HepG2 (cell line): ENCODE results near the gene MADCAM1. TPM values are rescaled to one million over a fixed set of nuclear protein-coding genes. Genes with fewer than 3 reads are reported as not detected.
A peak's percentile ranks its signal among the peaks of the same experiment; 100 is the strongest.

Experiments
- ATAC-seq: fragments of 200-7000 bp; cut with Tn5 transposase; 3 replicates; pipeline ENCODE4 v1.9.1; 2020; ENCODE audit warnings: mild to moderate bottlenecking, moderate library complexity
- BruUV-seq: library from RNA; stranded (reverse); fragments of 400-500 nt; replicated peaks from 2 replicates; lab custom pipeline; 2021; lab: Mats Ljungman, UMichigan
- CTCF ChIA-PET: fragments of 300-600 bp; formaldehyde crosslinking; extraction: SDS; loops from one replicate; lab custom pipeline; 2021; ENCODE audit warnings: low total read pairs, inconsistent platforms, low intra/inter-chr PET ratio; lab: Yijun Ruan, JAX
- POLR2A ChIA-PET: fragments of 350-600 bp; sonication (Branson Sonifier 250); formaldehyde crosslinking; loops from one replicate; lab custom pipeline; 2020; ENCODE audit warnings: antibody characterized with exemption, inconsistent platforms; lab: Yijun Ruan, JAX
- DNase-seq: peaks from one replicate; pipeline ENCODE4 v3.0.0-alpha.2; 2015; ENCODE audit warnings: low spot score
- FAIRE-seq: peaks from 3 replicates; lab custom pipeline; 2011; peaks lifted over from hg19 to GRCh38; lab: Jason Lieb, UNC
- H2AFZ ChIP-seq: one replicate; pipeline ENCODE4 v1.6.1; 2011; ENCODE audit warnings: low read length, inconsistent platforms
- H3K27ac ChIP-seq: fragments of 300-600 bp; 3 replicates; pipeline ENCODE4 v1.8.0; 2011; ENCODE audit warnings: mixed run types, mild to moderate bottlenecking, mixed read lengths, low read length, inconsistent platforms; ENCODE audit not compliant: insufficient read depth; ENCODE audit errors: extremely low read length
- H3K27me3 ChIP-seq, 2 experiments: fragments of 200-600 bp in 1 of 2; 2 replicates in 1 of 2; 3 replicates in 1 of 2; pipeline versions ENCODE4 v1.6.0 to v1.8.0; 2011; ENCODE audit warnings: low read length in 2 of 2, mild to moderate bottlenecking in 2 of 2, moderate library complexity in 2 of 2, inconsistent platforms in 1 of 2; ENCODE audit not compliant: insufficient read depth in 2 of 2, control insufficient read depth in 1 of 2
- H3K36me3 ChIP-seq, 2 experiments: fragments of 200-600 bp in 1 of 2; replicated peaks in 1 of 2; 2 replicates in 1 of 2; 3 replicates in 1 of 2; pipeline versions ENCODE4 v1.5.1 to v1.8.0; 2011; ENCODE audit warnings: low read length in 2 of 2, inconsistent platforms in 1 of 2; ENCODE audit not compliant: insufficient read depth in 2 of 2, control insufficient read depth in 1 of 2
- H3K4me1 ChIP-seq: 2 replicates; pipeline ENCODE4 v1.5.1; 2012; ENCODE audit warnings: low read length, inconsistent platforms; ENCODE audit not compliant: insufficient read depth
- H3K4me2 ChIP-seq: 2 replicates; pipeline ENCODE4 v1.6.0; 2011; ENCODE audit warnings: low read depth, low read length, inconsistent platforms
- H3K4me3 ChIP-seq, 3 experiments: fragments of 200-600 bp in 1 of 3; sonication (generic), shearing (Covaris generic) in 1 of 3; replicated peaks in 1 of 3; 2 replicates each; pipeline ENCODE4 v1.5.1; 2011 to 2016; ENCODE audit warnings: low read length in 3 of 3, inconsistent platforms in 2 of 3, low read depth in 2 of 3, mild to moderate bottlenecking in 2 of 3, control low read depth in 1 of 3, mixed read lengths in 1 of 3; ENCODE audit not compliant: insufficient read depth in 1 of 3
- H3K79me2 ChIP-seq: one replicate; pipeline ENCODE4 v1.6.1; 2011; ENCODE audit warnings: low read length, inconsistent platforms; ENCODE audit not compliant: insufficient read depth
- H3K9ac ChIP-seq: 2 replicates; pipeline ENCODE4 v1.6.0; 2011; ENCODE audit warnings: mild to moderate bottlenecking, low read depth, low read length, inconsistent platforms; ENCODE audit not compliant: insufficient read depth
- H3K9me3 ChIP-seq: 2 replicates; pipeline ENCODE4 v1.5.1; 2012; ENCODE audit warnings: mild to moderate bottlenecking, low read length
- H4K20me1 ChIP-seq: 2 replicates; pipeline ENCODE4 v1.6.0; 2011; ENCODE audit warnings: inconsistent platforms, mild to moderate bottlenecking, low read length, moderate library complexity; ENCODE audit not compliant: insufficient read depth
- EZH2 ChIP-seq: conservative IDR thresholded peaks from 2 replicates; pipeline ENCODE4 v1.6.1; 2012; ENCODE audit warnings: mild to moderate bottlenecking, low read depth, low read length, moderate library complexity
- HIVEP1 ChIP-seq: sonication (generic); formaldehyde crosslinking; IDR thresholded peaks from 2 replicates; pipeline ENCODE4 v1.4.0; 2020; ENCODE audit warnings: mild to moderate bottlenecking, missing genetic modification reagents
- KAT7 ChIP-seq: IDR thresholded peaks from 2 replicates; pipeline ENCODE4 v1.6.1; 2018; ENCODE audit warnings: borderline replicate concordance, missing compliant biosample characterization
- KLF6 ChIP-seq: IDR thresholded peaks from 2 replicates; pipeline ENCODE4 v1.8.0; 2016; ENCODE audit warnings: missing biosample characterization, missing genetic modification reagents
- MATR3 ChIP-seq: sonication (generic); formaldehyde crosslinking; IDR thresholded peaks from 2 replicates; pipeline ENCODE4 v1.4.0; 2020; ENCODE audit warnings: missing genetic modification reagents
- POLR2AphosphoS5 ChIP-seq: IDR thresholded peaks from 2 replicates; pipeline ENCODE4 v1.6.1; 2012; ENCODE audit warnings: low read depth, low read length
- RBFOX2 ChIP-seq: fragments of 200-400 bp; formaldehyde crosslinking; IDR thresholded peaks from 2 replicates; pipeline ENCODE4 v1.6.1; 2017; ENCODE audit warnings: low read depth, mild to moderate bottlenecking, low read length
- SIN3B ChIP-seq: fragments of 150-350 bp; IDR thresholded peaks from 2 replicates; pipeline ENCODE4 v1.6.1; 2014; ENCODE audit warnings: low read length
- SRSF4 ChIP-seq: fragments of 200-400 bp; formaldehyde crosslinking; IDR thresholded peaks from one replicate; pipeline ENCODE4 v1.6.1; 2018; ENCODE audit warnings: mild to moderate bottlenecking, low read depth, low read length, moderate library complexity; ENCODE audit not compliant: poor library complexity, severe bottlenecking
- ZNF607 ChIP-seq: sonication (generic); formaldehyde crosslinking; IDR thresholded peaks from 2 replicates; pipeline ENCODE4 v1.5.1; 2020; ENCODE audit warnings: missing genetic modification reagents, mild to moderate bottlenecking, borderline replicate concordance
- ZNF644 ChIP-seq: IDR thresholded peaks from 2 replicates; pipeline ENCODE4 v1.6.1; 2016; ENCODE audit warnings: low read depth
- ZSCAN30 ChIP-seq: sonication (generic); formaldehyde crosslinking; IDR thresholded peaks from 2 replicates; pipeline ENCODE4 v1.5.0; 2020; ENCODE audit warnings: mild to moderate bottlenecking, missing genetic modification reagents
- WGBS: methylation state at CpG from one replicate; pipeline ENCODE4 v1.1.6; 2017; ENCODE audit warnings: low lambda C conversion rate; 5-methylcytosine and 5-hydroxymethylcytosine counted together
- in situ Hi-C: cut with HindIII; loops from 2 replicates; pipeline ENCODE4 v1.10.0; 2017; ENCODE audit warnings: low pct_unique_long_range_greater_than_20kb; ENCODE audit not compliant: extremely low pct_ligation_motif_present
- intact Hi-C: fragments of 100-400 bp; cut with micrococcal nuclease; formaldehyde crosslinking; loops from one replicate; pipeline ENCODE4 v1.10.0; 2022; ENCODE audit not compliant: unreplicated experiment
- polyA plus RNA-seq, 8 experiments: library from polyadenylated mRNA; depleted of rRNA in 3 of 8; stranded (reverse) in 7 of 8; unstranded in 1 of 8; fragments of >200 nt; fragmentation: Illumina TruSeq in 4 of 8; extraction: Trizol in 4 of 8; gene quantifications; 2 replicates each; pipeline versions ENCODE4 v1.2.1 to v1.2.3, GENCODE V29; 2011 to 2016; ENCODE audit warnings: low read depth in 4 of 8, missing spikeins in 1 of 8, mixed read lengths in 1 of 8; ENCODE audit not compliant: insufficient read depth in 1 of 8
- total RNA-seq, 5 experiments: library from RNA; depleted of rRNA; stranded (reverse); fragments of >200 nt; fragmentation: Illumina TruSeq; extraction: Trizol; gene quantifications; 2 replicates each; pipeline ENCODE4 v1.2.3, GENCODE V29; 2016; ENCODE audit warnings: low read depth in 1 of 5
- TF ChIP-seq, protein P1 (sequence below), 2 experiments: sonication (generic) in 1 of 2; formaldehyde crosslinking in 1 of 2; IDR thresholded peaks; 2 replicates each; pipeline versions ENCODE4 v1.6.1 to v1.9.0; 2014 to 2022; ENCODE audit warnings: antibody characterized with exemption in 1 of 2, borderline replicate concordance in 1 of 2, inconsistent platforms in 1 of 2, low read depth in 1 of 2, missing genetic modification reagents in 1 of 2

Gene MADCAM1
- total and polyA plus RNA-seq, 2 of the 13 experiments (the other 11 are each of a cell fraction or from before 2014, with no cell fraction given), result 0.29 to 0.33 TPM

DNA sequence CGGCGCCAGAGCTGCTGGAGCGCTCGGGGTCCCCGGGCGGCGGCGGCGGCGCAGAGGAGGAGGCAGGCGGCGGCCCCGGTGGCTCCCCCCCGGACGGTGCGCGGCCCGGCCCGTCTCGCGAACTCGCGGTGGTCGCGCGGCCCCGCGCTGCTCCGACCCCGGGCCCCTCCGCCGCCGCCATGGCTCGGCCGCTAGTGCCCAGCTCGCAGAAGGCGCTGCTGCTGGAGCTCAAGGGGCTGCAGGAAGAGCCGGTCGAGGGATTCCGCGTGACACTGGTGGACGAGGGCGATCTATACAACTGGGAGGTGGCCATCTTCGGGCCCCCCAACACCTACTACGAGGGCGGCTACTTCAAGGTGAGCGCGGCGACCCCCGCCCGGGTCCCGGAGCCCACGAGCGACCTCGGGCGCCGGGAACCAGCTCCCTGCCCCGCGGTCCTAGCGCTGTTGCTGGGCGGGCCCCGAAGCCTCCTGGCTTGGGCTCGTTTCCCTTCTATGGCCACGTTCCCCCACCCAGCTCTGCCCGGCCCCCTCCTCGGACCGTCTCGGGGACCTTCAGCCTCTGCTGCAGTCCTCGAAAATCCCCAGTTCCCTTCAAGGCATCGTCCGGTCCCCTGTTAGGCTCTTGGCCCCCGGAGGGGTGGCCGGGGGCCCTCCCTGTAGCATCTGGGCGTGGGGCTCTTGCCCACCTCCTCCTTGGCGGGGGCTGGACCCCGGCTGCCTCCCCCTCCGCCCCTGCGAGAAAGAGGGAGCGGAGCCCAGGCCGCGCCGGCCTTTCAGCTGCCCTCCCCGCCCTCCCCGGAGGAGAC lies 35.7 kb downstream of the MADCAM1 start, which contains the start of gene CDC34:
CDC34 (plus strand) TSS at position 8 of the 808 bp plus-strand sequence; CDS start at position 180, 172 bp downstream.
- WGBS, result 1% methylated on average over 12 of the region's 84 CpGs
- Histone ChIP-seq H3K9ac (peak within 1 kb of the TSS; percentile 96), H3K27me3 (no peaks in the 10 kb centered on the region), H3K4me1 (peaks cover 53% of the 10 kb centered on the region), H2AFZ (no peak within 1 kb of the TSS), H3K36me3 (peaks cover 10 to 20% of the 10 kb centered on the region in 2 experiments; a peak in 4 of 5 replicates), H3K27ac (peak within 1 kb of the TSS; percentile 94), H4K20me1 (peaks cover 23% of the 10 kb centered on the region; the same call in 1 of the 2 replicates), H3K9me3 (no peaks in the 10 kb centered on the region), H3K4me3 (peak within 1 kb of the TSS; percentile 97 to 98 (median 97)), H3K79me2 (peaks cover 37% of the 10 kb centered on the region), H3K4me2 (peak within 1 kb of the TSS; percentile 96)
- intact Hi-C loops (no loop called here), in situ Hi-C loops (no loop called here)
- DNase-seq (no peak), ATAC-seq (no peak), FAIRE-seq (no peak)
- BruUV-seq, result no TSS peak
- ChIA-PET POLR2A (interaction anchor here (1.2 to 3.7 kb wide), 14 partner anchors 8 to 221 kb away, joined by 3 to 33 read pairs (median 8); partner anchors contain the start of genes BSG and TPGS1), CTCF (interaction anchor here (1.3 to 2.1 kb wide), 2 partner anchors 21 to 25 kb away, joined by 6 to 16 read pairs; partner anchors contain the start of gene TPGS1)
- no peak for TF ChIP-seq MATR3 (CRISPR knock-in tag)
- no peak for TF ChIP-seq EZH2
- TF ChIP-seq ZNF607, result peak; percentile 55; the same call in 1 of the 2 replicates
- TF ChIP-seq RBFOX2, result peak; percentile 65
- no peak for TF ChIP-seq SRSF4
- no peak for TF ChIP-seq POLR2AphosphoS5
- TF ChIP-seq KLF6 (CRISPR knock-in tag), result 0 out of 2 replicates have a peak, but pooled peaks have one; percentile 35
- TF ChIP-seq HIVEP1 (CRISPR knock-in tag), result no peak
- TF ChIP-seq KAT7 (CRISPR knock-in tag), result no peak
- TF ChIP-seq, protein P1, sequence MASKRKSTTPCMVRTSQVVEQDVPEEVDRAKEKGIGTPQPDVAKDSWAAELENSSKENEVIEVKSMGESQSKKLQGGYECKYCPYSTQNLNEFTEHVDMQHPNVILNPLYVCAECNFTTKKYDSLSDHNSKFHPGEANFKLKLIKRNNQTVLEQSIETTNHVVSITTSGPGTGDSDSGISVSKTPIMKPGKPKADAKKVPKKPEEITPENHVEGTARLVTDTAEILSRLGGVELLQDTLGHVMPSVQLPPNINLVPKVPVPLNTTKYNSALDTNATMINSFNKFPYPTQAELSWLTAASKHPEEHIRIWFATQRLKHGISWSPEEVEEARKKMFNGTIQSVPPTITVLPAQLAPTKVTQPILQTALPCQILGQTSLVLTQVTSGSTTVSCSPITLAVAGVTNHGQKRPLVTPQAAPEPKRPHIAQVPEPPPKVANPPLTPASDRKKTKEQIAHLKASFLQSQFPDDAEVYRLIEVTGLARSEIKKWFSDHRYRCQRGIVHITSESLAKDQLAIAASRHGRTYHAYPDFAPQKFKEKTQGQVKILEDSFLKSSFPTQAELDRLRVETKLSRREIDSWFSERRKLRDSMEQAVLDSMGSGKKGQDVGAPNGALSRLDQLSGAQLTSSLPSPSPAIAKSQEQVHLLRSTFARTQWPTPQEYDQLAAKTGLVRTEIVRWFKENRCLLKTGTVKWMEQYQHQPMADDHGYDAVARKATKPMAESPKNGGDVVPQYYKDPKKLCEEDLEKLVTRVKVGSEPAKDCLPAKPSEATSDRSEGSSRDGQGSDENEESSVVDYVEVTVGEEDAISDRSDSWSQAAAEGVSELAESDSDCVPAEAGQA (IDR thresholded peaks at IDR 0.05; ENCODE audit: low read depth), result no peak
- TF ChIP-seq, protein P1 (CRISPR knock-in tag; IDR thresholded peaks at IDR 0.05; ENCODE audit: borderline replicate concordance), result 0 out of 2 replicates have a peak, but pooled peaks have one; percentile 10
- TF ChIP-seq SIN3B, result no peak
- no peak for TF ChIP-seq ZSCAN30 (CRISPR knock-in tag)
- no peak for TF ChIP-seq ZNF644 (CRISPR knock-in tag)
